HG02840 (cell line): ENCODE measurements around the gene HRH3.

Experiments used
- ATAC-seq: cut with Tn5 transposase; IDR thresholded peaks from one replicate; pipeline ENCODE4 v1.9.1; 2021; ENCODE audit warnings: mild to moderate bottlenecking, moderate library complexity, moderate number of reproducible peaks; ENCODE audit not compliant: unreplicated experiment, low FRiP score

Gene HRH3

DNA sequence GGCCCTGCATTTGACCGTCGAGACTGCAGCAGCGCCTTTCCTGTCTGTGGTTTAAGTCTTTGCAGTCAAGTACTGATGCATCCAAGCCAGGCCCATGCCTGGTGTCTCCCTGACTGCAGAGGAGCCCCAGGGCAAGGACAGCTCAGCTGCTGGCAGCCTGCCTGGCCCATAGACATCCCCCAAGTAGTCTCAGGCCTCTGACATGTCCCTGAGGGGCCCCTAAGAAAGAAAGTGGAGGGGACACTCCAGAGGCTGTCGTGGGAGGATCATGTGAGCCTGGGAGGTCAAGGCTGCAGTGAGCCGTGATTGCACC, 18.0 kb downstream of the HRH3 start:
- no peak for ATAC-seq

DNA sequence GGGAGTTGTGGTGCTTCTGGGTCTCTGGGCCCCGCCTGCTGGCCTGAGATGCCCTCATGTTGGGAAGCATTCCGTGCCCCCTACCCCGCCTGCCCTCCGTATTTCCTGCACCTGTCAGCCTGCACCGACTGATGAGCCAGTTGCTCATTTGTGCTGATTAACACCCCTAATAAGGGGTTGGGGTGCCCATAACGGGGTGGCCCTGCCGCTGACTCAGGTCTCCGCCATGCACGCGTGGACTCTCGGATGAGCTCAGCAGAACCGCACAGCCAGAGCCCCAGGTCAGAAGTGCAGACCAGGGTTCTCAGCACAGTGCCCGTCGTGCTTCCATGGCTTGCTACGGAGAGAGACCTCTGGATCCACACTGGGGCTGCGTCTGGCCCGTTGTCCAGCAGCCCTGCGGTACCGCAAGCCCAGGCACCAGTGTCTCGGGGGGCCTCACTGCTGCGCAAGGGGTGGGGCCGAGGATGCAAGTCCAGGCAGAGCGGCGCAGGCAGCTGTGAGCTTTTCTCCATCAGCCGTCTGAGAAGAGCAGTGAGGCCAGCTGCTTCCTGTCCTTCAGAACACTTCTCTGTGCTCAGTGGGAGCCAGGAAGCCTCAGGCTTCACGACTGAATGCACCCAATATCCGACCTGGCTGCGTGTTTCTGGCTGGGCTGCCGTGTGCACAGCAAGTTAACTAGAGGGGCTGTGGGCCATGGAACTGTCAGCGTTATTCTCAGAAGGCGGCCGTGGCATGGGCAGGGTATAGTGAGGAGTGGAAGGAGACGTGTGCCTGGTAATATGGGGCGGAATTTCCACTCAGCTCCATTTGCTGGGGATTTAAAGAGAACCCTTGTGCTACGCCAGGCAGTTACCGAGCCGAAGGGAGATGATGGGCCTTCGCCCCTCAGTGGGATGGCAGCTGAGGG, 18.6 kb downstream of the HRH3 start:
- ATAC-seq = no peak

DNA sequence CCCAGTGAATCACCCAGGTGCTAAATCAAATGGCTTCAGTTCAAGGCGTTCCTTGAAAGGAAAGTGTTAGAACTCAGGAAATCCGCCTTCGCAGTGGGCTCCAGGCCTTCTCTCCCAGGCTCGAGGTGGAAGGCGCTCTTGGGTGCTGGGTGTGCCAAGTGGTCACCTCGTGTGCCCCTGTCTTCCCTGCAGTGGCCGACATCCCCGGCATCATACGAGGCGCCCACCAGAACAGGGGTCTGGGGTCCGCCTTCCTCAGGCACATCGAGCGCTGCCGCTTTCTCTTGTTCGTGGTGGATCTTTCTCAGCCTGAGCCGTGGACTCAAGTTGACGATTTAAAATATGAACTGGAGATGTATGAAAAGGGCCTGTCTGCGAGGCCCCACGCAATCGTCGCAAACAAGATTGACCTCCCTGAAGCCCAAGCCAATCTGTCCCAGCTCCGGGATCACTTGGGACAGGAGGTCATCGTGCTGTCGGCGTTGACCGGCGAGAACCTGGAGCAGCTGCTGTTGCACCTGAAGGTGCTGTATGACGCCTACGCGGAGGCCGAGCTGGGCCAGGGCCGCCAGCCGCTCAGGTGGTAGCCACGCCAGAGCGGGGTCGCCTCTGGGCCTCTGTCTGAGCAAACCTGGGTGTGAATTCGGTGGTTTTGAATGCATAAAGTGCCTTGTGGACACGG, 19.4 kb downstream of the HRH3 start:
- ATAC-seq = no peak

DNA sequence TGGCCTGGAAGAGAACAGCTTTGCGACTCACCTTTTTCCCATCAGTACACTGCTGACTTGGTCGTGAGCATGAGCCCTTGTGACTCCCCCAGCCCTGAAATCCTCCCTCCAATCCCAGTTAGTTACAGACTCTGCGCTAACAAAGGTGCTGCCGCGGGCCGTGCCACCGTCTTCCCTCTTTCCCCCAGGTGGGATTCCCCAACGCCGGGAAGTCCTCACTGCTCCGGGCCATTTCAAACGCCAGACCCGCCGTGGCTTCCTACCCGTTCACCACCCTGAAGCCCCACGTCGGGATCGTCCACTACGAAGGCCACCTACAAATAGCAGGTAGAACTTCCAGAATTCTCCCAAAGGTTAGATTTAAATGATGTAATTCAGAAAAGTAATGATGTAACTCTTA, 21.1 kb downstream of the HRH3 start:
- no peak for ATAC-seq

DNA sequence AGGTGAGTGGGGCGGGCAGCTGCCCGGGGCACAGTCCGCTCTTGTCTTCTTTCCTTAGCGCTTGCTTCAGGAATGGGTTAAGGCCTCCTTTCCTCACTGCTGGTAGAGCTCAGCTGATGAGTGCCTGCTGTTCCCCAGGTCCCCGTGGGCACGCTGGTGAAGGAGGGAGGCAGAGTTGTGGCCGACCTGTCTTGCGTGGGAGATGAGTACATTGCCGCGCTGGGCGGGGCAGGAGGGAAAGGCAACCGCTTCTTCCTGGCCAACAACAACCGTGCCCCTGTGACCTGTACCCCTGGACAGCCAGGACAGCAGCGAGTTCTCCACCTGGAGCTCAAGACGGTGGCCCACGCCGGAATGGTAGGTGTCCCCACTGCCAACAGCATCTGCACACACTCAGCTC, 21.6 kb downstream of the HRH3 start:
- ATAC-seq = no peak

DNA sequence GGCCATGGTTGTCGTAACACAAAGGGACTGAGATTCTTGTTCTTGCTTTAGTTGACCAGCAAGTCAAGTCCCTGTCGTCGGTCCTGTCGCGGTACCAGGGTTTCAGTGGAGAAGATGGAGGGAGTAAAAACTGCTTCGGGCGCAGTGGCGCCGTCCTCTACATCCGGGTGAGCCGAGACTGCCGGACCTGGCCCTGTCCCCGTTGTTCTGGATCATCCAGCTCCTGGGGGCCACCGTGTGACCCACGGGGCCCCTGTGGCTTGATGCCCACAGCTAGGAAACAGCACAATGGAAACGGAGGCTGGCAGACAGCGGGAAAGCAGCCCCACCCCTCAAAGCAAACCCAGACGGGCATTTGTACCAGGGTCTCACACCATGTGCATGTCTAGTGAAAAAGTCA, 22.3 kb downstream of the HRH3 start:
- no peak for ATAC-seq

DNA sequence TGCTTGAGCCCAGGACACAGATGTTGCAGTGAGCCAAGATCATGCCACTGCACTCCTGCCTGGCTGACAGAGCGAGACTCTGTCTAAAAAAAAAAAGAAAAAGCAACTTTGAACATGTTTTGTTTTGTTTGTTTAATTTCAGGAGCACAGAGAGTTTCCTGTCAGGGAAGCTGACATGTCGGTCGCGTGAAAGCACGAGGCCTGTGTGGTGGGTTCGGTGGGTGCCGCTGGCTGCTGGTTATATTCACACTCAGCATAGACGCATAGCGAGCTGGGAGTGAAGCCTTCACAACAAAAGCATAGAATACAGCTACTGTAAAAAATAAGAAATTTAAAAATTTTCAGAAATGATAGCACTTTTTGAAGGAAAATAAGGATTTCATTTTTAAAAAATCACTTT, 22.8 kb downstream of the HRH3 start:
- no peak for ATAC-seq

DNA sequence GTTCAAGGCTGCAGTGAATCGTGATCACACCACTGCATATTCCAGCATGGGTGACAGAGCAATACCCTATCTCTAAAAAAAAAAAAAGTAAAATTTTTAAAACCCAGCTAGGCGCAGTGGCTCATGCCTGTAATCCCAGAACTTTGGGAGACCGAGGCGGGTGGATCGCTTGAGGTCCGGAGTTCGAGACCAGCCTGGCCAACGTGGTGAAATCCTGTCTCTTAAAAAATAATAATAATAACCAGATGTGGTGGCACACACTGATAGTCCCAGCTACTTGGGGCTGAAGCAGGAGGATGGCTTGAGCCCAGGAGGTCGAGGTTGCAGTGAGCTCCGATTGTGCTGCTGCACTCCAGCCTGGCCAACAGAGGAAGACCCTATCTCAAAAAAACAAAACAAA, 23.8 kb downstream of the HRH3 start:
- no peak for ATAC-seq

DNA sequence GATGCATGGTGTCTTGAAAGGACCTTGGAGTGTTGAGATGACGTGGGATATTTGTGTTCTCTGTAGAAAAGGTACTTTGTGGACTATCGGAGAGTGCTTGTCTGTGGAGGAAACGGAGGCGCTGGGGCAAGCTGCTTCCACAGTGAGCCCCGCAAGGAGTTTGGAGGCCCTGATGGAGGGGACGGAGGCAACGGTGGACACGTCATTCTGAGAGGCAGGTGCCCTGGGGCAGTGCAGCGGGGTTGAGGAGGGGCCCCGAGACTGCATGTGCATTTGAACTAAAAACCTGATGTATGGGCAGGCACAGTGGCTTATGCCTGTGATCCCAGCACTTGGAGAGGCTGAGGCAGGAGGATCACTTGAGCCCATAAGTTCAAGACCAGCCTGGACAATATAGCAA, 24.3 kb downstream of the HRH3 start:
- ATAC-seq = no peak

DNA sequence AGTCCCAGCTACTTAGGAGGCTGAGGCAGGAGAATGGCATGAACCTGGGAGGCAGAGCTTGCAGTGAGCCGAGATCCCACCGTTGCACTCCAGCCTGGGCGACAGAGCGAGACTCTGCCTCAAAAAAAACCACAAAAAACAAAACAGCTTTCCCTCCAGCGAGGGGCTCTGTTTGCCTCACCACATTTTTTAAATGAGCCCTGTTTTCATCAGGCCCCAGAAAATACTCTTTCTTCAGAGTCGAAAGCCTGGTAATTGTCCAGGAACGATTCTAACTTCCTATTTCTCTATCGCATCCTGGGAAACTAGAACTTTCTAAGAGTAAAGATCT, 25.0 kb downstream of the HRH3 start:
- no peak for ATAC-seq

DNA sequence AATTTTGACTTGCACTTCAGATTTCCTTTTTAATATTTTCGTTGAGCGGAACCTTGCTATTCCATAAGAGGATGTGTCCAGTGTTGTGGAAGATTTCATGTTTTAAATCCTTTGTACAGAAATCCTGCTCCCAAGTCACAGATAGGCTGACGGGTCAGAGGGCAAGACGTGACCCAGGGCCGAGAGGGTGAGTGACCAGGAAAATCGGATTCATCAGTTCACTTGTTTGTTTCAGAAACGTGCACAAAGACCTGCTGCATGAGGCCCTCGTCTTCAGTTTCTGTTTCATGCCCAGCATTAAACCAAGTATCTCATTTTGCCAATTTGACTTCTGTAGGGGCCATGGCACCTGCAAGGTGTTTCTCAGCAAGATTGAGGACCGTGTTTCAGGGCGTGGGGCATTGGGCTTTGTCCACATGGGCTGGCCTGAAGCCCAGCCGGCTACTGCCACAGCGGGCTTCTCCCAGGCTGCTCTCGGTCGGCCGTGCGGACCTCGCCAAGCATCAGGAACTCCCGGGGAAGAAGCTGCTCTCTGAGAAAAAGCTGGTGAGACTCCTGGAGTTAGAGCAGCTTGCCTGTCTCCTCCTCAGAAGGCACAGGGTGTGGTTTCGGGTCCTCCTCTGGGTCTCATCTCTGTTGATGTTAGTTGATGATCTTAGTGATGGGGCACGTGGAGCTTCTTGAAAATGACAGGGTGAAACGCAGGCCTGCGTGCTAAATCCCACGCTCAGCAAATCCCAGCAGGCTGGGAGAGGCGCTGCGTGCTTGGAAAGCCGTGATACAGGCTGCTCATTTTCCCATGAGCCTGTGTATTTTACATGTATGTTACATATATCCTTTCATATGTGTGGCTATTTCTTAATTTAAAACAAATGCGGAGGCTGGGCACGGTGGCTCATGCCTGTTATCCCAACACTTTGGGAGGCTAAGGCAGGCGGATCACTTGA, 26.7 kb downstream of the HRH3 start:
- ATAC-seq = no peak

DNA sequence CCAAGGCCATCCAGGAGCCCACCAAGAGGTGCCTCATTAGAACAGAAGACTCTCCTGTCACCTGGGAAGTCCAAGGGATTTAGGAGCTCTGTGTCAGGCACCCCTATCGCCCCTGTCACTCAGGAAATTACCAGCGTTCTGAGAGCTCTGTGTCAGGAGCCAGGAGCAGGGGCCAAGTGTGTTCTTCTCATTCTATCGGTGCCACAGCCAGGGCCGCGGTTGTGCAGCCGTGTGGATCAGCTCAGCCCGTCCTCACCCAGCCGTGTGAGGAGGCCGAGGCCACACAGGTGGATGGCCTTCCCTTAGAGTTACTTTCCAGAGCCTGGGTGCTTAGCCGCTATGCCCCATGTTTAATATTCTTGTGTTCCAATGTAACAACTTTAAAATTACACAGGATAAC, 27.4 kb downstream of the HRH3 start:
- no peak for ATAC-seq

DNA sequence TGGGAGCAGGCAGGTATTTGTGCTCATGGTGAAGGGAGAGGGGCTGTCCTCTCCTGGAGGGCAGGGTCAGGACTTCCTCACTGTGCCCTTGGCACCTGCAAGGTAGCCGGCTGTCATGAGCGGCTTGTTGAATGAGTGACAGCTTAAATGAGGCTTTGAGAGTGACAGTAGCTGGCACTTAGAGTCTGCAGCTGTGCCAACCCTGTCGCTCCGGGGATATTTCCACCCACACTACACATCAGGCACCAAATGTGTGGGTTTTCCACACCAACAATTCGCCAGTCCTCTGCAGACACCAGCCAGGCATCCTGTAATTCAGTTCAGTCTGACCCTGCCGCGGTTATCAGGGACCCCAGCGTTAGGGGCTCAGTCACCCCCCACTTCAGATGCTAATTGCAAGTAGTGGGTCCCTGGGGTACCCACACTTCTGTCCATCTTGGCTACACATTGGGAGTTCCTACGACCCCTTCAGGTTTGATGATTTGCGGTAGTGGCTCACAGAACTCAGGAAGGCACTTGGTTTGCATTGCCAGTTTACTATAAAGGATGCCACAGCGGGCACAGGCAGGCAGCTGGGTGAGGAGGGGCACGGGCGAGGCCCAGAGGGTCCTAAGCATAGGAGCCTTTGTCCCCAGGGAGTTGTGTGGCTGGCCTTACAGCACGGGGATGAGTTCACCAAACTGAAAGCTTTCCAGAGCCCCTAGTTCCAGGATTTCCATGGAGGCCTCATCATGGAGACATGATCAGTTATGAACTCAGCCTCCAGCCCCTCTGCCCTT, 28.1 kb downstream of the HRH3 start:
- no peak for ATAC-seq

DNA sequence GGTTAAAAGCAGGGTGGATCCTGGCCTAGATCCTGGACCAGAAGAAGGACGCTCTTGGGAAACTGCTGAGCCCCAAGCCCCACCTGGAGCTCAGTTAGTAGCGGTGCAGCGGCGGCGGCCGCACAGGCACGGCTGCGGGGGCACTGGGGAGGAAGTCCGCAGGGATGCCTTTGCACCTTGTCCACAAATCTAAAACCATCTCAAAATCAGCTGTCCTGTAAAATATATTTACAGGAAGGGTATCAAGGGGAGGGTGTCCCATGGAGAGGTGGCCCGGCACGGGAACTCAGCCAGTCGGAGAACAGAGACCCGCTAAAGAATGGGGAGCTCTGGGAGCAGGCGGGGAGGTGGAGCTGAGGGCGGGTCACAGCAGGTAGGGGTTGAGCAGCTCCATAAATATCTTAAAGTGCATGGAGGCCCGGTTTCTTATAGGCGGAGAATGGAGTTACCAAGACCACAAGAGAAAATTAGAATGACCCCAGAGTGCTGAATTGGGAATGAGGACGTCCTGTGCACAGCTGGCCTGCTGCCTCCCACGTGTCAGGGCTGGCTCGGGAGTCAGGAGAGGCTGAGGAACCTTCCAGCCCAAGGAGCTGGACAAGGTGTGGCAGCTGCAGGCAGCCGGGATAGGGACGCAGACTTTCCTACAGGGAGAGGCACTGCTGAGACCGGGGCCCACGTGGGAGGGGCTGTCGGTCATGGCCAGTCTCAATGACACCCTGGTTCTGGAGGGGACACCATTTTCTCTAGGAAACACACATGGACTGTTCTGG, 29.3 kb downstream of the HRH3 start:
- no peak for ATAC-seq

DNA sequence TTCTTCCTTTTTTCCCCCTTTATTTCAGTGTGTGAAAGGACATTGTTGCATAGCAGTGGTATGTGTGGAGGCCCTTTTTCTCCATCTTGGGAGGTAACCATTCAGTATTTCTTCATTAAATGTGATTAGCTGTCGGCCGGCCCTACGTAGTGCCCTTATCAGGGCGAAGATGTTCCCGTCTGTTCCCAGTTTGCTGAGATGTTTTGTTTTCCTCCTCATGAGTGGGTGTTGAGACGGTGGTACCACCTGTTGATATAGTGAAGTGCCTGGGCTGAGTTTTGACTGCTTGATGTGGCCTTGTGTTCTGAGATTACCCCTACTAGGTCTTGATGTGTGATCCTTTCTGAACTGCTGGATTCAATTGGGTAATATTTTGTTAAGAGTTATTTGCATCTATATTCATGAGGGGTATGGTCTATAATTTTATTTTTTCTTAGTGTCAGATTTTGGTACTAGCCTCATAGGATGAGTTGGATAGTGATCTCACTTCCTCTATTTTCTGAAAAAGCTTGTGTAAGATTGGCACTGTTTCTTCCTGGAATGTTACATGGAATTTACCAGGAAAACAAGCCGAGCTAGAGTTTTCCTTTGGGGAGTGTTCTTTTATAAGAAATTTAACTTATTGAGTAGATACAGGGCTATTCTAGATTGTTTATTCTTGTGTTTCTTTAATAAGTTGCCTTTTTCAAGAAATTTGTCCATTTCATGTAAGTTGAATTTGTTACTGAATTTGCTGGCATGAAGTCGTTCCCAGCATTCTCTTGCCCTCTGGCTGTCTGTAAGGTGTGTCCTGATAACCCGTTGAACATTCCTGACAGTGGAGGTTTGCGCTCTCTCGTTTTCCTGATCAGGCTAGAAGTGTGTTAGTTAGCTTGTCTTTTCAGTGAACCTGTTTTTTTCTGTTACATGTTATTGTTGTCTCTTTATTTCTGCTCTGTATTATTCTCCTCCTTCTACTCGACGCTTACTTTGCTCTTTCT, 32.9 kb downstream of the HRH3 start:
- no peak for ATAC-seq

DNA sequence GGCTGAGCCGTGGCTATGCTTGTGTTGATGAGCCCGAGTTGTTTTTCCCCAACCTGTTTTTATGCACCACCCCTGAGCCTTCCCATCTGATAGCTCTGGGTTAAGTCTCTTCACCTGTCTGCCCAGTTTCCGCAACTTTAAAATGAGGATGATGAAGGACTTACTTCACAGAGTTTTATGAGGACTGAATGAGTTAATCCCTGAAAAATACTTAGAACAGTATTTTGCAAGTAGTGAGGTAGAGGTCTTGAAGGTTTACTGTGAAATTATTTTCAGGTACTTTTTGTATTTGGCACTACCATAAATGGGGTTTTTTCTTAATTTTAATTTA, 34.0 kb downstream of the HRH3 start:
- ATAC-seq = no peak

DNA sequence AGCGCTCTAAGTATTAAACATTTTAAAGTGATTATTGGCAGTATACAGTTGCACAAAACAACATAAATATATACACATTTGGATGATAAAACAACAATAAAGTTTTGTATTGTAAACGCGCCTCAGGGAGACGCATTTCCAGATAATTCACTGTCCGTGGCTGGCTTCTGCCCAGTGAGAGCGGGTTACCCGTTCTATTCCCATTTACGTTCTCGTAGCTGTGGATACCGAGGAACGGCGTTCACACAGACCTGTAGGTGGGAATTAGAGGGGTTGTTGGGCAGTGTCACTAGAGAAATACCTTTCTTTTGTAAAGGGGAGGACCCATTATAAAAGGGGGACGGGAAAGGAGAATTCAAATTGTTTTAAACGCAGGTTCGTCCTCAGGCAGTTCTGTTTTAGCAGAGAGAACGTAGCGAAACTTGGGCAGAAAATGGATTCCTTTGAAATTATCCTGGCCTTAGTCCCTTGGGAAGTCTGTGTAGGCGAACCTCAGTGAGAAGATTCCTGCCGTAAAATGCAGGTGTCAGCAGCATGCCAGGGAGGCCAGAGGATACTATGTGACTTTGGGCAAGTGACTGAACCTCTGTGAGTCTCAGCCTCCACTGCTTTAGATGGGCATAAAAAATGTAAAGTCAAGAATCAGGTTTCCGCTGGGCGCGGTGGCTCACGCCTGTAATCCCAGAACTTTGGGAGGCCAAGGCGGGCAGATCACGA, 36.5 kb downstream of the HRH3 start:
- ATAC-seq = no peak
